ENCODE data around the gene CHPF2.

CHPF2 gene

DNA sequence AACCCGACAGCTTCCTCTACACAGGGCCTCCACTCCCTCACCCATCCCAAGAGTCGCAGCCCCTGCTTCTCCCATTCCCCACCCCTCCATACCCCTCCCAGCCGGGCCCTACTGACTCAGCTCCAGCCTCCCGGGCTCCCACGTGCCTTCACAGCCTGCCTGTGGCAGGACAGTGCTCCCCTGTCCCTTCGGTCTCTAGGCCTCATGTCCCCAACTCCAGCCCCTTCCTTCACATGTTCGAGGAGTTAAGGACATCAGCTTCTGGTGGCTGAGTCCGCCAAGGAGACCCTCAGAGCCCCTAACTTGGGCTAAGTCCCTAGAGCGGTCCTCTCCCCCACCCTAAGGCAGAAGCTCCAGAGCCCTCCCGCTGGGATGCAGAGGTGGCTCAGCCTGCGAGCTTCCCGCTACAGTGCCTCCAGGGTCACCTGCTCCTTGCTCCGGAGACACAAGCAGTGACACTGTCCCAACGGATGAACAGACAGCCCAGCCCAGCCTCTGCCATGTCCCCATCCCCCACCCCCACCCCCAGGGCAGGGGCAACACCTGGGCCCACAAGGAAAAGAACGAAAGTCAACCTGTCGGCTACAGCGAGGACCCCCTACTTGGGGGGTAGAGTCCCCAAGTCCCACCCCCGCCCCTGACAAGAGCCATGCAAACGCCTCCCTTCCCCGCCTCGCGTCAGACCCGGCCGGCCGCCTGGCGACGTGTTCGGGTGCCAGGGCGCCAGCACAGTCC lies 15.5 kb downstream of the CHPF2 start:
- DNase-seq = no peak

DNA sequence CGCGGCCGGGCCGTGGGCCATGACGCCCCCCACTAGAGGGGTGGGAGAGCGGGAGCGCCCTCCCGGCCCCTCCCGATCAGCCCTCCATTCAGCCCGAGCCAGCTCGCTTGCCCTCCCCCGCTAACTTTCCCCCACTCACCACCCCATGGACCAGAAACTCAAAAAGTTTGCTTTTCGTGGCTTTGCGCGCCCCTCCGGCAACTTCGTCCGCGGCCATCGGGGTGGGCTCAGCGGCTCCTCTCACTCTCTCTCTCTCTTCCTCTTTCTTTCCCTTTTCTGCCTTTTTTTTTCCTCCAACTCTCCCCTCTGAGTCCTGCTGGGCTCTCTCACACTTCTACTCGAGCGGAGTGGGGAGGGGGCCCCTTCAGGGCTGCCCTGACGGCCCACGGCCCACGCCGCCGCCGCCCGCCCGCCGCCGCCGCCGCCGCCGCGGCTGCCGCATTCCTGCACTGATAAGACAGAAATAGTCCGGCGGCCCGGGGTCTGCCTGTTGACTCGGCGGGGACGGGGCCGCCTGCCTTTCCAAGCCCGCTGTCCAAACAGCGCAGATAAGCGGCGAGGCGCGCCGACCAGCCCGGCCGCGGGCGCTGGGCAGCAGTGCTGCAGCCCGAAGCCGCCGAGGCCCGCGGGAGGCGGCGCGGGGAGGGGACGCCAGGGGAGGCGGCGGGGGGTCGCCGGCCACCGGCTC lies 16.2 kb downstream of the CHPF2 start, which contains the start of gene SMARCD3:
Gene SMARCD3 (minus strand): TSS at position 349 of the 688 bp plus-strand sequence. CDS start 132 bp downstream, at position 217.
- peak in 1 of 2 experiments; percentile 33 for DNase-seq

DNA sequence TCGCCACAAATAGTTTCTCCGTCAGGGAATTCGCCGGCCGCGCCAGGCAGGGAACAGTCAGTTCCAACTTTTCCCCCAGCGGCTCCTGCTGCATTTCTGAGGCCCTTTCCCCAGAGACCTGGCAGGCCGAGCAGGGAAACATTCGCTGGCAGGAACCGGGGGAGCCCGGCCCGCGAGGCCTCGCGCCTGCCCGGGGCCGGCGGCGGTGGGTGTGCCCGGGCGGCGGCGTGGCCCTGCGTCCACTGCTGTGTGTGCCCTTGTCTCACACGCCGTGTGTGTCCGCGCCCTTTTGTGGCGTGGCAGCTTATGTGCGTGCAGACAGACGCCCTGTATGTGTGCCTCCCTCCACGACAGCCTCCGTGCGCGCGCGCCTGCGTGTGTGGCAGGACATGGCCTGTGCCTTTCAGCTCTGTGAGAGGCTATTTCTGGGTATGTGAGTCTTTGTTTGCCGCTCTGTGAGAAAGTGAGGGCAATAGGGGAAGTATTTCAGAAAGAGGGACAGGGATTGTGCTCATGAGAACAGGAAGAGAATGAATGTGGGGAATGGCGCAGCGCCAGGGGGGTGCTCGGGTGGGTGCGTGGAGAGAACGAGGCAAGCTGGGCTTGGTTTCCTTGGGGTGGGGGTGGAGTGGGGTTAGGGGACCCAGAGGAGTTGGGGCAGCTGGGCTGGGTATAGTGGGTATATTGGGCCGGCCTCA lies 16.9 kb downstream of the CHPF2 start:
- peak in 1 of 2 experiments; percentile 17 for DNase-seq

DNA sequence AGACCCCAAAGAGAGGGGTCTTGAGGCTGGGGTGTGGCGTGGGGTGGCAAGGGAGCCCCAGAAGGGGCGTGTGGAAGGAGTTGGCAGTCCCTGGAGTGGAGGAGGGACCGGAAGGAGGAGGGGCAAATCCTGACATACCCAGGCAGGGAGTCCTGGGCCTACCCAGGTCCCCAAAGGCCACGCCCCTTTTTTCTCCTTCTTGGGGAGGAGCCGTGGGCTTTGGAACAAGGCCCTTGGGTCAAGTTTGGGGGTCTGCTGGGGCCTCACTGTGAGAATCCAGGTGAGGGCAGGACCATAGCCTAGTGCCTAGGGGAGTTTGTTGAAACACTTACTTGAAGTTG lies 17.4 kb downstream of the CHPF2 start:
- no peak for DNase-seq

DNA sequence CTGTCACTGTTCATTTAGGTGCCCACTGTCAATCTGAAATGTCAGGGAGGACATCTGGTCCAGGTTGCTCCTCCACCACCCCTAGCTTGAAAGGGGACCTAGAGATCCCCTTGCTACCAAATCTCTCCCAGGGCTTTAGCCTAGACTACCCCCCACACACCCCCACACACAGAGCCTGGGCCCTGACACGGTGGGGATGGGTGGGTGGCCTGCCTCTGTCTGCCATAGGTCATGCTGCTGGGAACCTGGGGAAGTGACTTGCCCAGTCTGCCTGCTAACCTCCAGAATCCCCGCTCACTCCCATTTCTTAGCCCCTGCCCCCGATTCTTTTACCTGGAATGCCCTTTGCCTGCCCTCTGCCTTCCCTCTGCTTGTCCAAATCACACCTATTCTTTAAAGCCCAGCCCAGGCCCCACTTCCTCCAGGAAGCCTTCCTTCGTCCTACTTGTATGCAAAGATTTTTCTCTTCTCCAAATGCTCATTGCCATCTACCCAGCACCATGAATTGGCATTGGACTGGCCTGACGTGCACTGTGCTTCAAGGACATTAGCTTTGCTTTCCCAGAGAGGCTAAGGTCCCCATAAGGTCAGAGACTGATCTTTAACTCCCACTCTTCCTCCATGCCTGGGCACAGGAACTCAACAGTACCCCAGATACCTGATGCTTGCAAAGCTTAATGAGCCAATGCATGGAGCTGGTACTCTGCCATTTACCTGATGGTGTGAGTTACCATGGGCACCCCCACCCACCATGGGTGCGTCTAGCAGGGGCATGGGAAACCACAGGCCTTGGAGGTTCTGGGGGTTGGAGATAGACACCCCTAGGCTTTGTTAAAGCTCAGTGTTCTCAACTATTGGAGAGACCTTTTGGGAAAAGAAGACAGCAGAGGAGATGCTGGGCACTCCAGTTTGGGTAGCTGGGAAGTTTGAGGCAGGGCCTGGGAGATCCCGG lies 18.2 kb downstream of the CHPF2 start:
- DNase-seq = no peak

DNA sequence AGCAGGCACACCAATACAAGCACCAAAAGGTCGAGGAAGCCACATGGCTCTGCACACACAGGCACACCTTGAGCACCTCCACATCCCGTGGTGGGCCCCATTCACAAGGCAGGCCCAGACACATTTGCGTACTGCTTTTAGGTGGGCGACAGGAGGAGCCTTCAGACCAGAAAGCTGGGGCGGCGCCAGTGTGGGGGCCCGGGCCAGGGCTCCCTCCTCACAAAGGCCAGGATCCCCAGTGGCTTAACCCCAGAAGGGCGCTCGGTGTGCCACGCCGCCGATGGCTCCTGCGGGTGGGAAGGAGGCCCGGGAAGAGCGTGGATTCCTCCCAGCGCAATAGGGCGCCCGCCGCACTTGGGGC lies 19.0 kb downstream of the CHPF2 start:
- DNase-seq = no peak

DNA sequence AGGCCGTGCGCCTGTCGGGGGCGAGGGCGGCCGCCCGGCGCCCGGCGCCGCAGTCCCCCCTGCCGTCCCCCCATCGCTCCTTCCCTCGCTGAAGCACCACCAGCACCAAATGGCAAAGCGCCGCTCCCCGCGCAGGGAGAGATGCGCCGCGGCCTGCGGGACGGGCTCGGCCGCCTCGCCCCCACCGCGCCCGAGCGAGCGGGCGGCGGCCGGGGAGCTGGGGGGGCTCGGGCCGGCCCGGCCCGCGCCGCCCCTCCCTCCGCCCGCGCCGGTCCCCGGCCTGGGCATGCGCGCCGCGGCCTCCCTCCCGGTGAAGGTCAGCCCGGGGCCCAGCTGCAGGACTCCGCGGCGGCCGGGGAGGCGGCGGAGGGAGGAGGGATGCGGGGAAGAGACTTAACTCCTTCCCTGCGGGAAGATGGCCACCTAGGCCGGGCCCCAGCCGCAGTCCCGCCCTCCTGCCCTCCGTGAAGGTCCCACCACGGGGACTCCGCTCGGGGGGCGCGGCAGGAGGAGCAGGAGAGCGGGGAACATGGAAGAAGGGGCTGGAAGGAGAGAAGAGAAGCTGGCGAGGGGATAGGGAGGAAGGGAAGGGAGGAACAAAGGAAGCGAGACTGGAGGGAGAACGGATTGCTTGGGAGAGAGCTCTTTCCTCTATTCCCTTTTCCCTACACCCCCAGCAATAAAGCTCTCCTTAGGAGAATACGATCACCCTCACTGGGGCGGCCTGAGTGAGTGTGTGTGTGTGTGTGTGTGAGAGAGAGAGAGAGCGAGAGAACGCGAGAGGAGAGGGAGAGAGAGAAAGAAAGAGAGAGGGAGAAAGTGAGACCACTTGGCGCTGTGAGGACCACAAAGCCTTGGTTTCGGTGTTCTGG lies 19.6 kb downstream of the CHPF2 start:
- DNase-seq = peak; percentile 52 to 81

DNA sequence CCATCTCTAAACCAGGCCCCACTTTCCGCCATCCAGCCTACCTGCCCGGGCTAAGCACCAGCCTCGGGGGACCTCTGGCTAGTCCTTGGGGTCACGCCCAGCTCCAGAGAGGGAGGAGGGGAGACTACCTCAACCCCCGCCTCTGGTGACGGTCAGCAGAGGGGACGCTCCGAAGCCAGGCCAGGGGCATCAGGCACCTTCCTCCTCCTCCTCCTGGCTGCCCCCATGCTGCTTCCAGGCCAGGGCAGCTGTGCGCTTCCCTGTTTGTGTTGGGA lies 20.2 kb downstream of the CHPF2 start:
- no peak for DNase-seq

DNA sequence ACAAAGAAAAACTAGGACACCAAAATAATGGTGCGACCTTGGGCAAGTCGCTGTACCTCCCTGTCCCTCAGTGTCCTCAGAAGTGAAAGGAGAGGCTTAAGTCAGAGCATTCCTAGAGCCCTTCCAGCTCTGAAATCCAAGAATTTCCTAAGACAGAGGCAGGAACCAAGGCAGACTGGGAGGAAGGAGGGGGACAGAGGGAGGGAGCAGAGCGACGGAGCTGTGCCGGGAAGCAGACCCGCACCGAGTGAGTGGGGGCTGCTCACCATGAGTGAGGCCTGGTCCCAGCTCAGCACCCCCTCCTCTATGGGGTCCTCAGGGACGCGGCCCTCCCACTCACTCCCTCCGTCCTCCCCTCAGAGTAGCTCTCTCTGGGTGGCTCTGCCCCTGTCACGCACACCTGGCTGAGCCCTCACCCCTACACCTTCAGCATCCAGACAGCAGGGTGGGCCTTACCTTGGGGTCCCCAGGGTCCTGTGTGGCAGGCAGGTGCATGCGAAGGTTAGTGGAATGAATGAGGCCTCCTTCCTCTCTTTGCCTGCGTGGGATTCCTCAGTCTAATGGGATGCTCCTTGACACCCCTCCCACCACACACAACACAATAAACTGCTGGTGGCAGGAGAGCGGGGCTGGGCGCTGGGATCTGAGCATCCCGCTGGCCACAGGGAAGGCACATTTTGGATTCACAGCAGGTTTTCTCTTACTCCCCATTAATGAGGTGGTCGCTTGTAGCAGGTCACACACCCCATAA lies 20.9 kb downstream of the CHPF2 start:
- DNase-seq = no peak

DNA sequence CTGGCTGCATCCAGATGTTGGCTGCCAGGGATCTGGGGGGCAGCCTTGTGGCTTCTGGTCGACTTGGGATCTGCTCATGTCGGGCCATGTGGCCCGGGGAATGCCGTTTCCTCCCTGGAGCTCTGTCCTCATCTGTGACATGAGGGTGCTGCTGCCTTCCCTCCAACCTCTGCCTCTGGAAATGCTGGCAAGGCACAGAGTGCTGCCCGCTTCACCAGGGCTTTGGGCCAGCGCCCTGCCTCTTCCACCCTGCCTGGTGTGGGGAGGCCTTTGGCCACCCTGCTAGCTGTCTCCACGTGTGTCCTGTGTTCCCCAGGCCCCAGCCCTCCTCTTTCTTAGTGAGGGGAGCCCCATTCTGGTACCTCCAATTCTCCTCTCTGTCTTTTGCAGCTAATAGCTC lies 22.0 kb downstream of the CHPF2 start:
- no peak for DNase-seq

DNA sequence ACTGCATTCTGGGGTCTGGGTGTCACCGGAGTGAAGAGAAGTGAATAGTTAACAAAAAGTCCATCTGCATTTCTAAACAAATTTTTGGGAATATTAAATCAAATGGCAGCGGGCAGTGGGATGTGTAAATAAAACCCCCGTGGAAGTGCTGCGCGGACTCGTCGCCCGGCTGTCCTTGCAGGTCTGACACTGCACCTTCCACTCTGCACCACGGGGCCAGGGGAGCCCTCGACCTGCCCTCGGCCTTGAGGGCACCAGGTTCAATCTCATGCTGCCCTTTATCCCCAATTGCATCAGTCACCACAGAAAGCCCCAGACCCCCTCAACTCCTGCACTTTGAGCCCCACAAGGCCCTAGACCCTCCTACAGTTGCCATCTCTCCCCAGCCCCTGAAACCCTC lies 22.6 kb downstream of the CHPF2 start:
- DNase-seq = no peak

DNA sequence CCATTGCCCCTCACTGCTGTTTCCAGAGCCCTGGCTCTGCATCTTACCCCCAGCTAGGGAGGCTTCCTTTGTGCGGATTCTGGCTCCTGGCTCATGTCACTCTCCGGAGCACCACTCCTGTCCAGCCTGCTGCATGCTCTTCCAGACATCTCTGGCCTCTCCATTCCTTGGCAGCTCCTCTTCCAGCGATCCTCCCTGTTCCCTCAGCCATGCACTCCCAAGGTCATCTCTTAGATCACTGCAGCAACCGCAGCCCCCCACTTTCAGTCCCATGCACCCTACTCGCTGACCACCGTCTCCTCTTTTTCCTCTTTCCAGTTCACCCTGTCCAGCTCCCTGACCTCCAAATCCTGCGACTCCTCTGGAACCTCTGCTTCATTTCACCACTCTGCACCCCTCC lies 23.1 kb downstream of the CHPF2 start:
- DNase-seq = no peak

DNA sequence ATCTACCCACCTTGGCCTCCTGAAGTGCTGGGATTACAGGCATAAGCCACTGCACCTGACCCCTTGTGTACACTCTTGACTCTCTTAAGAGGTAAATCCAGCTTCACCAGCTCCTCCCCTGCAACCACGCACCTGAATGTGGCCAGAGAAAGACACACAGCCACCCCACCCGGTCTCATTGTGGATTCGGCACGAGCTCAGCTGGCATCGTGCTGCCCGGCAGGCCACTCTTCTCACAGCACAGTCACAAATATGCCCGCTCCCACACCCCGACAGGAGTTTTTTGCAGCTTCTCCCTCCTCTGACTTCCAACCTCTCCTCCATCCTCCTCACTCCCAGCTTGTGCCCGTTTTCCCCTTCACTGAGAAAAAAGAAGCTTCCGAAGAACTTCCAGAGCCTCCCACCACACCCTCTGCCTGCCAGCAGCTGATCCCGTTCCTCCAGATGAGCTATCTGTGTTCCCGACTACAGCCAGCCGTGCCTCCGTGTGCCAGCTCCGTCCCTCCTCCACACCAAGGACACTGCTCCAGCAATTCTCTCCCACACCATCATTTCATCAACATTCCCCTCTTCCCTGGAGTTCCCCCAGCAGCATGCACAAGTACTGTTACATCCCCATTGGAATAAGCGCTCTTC lies 24.2 kb downstream of the CHPF2 start:
- DNase-seq = no peak

DNA sequence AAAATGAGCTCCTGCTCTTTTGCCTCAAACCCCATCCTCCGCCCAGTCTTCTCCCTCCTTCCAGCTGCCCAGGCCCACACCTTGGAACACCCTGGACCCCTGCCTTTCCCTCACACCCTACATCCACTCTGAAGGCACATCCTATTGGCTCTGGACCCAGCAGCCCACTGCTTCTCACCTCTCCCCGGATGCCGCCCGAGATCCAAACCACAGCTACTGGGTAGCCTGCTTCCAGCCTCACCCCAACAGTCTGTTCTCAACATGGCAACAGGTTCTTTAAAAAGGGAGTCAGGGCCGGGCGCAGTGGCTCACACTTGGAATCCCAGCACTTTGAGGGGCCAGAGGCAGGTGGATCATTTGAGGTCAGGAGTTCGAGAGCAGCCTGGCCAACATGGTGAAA lies 25.7 kb downstream of the CHPF2 start:
- no peak for DNase-seq

DNA sequence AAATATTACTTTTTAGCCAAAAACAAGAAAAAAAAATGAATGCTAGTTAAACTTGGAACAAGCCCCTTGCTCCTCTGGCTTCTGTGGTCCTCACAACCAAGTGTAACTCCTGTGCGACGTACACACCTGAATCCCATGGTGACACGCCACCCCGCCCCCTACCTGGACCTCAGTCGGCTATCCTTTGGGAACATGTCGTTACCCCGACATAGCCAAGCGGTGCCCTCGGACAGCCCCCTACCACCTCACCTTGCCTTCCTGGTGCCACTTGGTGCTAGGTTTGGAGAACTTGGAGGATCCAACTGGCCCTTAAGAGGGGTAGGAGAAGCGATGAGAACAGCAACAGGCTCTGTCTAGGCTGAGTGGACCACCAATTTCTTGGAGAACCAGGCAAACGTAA lies 28.2 kb downstream of the CHPF2 start:
- no peak for DNase-seq

DNA sequence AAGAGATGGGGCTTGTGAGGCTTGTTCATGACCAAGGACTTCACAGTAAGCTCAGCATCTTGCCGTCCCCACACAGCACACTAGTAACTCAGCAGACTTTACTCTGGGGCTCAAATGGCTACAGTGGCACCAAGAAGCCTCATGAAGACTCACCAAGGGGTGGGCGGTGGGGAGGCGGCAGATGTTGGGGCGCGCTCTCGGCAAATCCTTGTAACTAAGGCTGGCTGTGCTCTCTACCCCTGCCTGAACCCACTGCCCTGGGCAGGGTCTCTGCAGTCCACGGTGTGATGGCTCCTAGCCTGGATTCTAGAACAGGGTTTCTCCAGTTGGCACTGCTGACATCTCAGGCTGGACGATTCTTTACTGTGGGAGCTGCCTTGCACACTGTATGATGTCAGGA lies 28.6 kb downstream of the CHPF2 start:
- DNase-seq = no peak

DNA sequence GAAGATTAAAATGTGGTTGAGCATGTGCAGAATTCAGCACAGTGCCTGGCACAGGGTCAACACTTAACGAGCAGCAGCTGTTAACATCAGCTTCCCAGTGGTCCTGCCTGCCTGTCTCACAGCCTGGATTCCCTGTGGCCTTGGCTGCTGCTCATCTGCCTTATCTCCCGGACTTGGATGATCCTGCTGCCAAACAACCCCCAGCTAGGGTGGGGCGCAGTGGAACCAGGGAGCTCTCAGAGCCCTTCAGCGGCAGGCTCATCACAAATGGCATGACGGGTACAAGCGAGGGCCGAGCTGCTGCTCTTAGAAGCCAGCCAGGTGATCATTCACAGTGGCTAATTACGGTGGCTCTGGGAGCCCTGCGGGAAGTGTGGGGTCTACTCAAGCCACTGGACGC lies 29.2 kb downstream of the CHPF2 start:
- no peak for DNase-seq

DNA sequence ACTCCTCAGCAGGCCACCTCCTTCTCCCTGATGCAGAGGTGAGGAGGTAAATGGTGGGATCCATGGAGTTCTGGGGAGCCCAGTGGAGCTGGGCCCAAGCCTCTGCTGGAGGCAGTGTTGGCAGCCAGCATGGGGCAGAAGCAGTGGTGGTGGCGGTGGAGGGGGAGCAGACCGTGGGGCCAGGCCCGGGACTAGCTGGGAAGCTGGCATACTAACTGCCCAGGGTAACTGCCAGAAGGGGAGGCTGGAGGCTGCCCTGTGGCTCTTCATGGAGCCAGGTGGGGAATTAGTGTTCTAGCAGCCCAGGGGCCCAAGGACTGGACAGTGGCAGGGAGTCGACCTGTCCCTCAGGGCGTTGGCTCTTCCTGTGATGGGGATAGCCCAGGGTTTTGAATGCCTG lies 32.3 kb downstream of the CHPF2 start:
- DNase-seq = no peak

DNA sequence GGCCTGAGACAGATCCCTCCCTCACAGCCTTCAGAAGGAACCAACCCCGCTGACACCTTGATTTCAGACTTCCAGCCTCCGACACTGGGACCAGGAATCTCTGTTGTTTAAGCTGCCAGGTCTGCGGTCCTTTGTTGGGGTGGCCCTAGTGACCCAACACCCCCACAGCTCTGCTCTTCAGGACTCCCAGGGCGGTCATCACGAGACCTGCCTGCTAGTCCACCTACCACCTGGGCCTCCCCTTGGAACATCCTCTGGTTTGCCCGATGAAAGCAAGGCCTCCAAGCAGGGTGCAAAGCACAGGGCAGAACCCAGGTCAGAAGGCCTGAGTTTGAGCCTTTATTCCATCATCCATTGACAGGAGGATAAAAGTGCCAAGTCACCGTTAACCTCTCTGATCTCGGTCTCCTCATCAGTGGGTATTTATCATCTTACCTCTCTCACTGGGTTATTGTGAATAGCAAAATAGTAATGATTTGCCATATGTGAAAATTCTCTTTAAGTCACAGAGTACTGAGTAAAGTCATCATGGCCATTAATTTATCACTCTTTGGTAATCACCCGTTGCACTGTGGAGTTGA lies 33.2 kb downstream of the CHPF2 start:
- no peak for DNase-seq

DNA sequence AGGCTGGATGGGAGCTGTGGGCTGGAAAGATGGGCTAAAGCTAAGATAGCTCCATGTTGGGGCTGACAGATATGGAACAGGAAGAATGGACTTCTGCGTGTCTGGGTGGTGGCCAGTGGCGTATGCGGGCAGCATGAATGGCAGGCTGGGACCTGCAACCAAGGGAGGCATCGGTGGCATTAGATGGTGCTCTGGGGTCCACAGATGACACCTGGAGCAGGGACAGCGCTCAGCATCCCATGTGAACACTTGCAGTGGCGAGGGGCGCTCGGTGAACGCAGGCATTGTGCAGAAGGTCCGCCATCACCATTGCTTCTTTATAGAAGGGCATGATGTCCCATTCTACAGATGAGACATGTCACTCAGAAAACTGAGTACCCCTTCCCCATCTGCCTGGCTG lies 37.2 kb downstream of the CHPF2 start:
- DNase-seq = no peak
